ENCODE data around the gene NFKBIE. TPM values are rescaled to one million over a fixed set of nuclear protein-coding genes. Genes with fewer than 3 reads are reported as not detected.

The NFKBIE gene
- total and polyA plus RNA-seq, 2 donors (not counting 1 experiment from before 2014, with no cell fraction given), result 46.5 to 90.0 TPM

DNA sequence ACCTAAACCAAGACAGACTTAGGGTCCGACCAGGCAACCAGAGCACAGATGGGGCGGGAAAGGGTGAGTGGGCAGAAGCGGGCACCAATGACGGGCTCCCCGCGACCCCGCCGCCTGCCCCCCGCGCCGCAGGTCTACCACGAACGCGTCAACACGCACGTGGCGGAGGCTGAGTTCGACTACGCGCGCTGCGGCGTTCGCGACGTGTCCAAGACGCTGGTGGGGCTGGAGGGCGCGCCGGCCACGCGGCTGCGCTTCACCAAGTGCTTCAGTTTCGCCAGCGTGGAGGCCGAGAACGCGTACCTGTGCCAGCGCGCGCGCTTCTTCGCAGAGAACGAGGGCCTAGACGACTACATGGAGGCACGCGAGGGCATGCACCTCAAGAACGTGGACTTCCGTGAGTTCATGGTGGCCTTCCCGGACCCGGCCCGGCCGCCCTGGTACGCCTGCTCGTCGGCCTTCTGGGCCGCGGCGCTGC lies 10.0 kb upstream of the NFKBIE start:
- peaks cover 11 to 16% of the 10 kb centered on the region in 2 donors for H3K4me1 ChIP-seq (ENCODE audit: control insufficient read depth in 2 of 2, insufficient read depth in 2 of 2, low read length in 2 of 2)
- H3K4me3 ChIP-seq (ENCODE audit: control extremely low read depth in 1 of 5, extremely low read depth in 1 of 5, insufficient read depth in 1 of 5, low read depth in 2 of 5, low read length in 4 of 5), result peak overlapping the region in 2 of 5 experiments; percentile 25 to 36
- DNase-seq (no peak), ATAC-seq (ENCODE audit: low read depth) (no peak)
- H3K79me2 ChIP-seq (ENCODE audit: control insufficient read depth, insufficient read depth, low read length), result no peaks in the 10 kb centered on the region
- TF ChIP-seq EZH2 (IDR thresholded peaks at IDR 0.05; ENCODE audit: borderline replicate concordance, insufficient read depth, low read depth, low read length, poor library complexity, severe bottlenecking), result no peak
- WGBS (ENCODE audit: insufficient coverage), result 82% methylated on average over 59 of the region's 59 CpGs
- H3K27ac Mint-ChIP-seq, result no peak overlapping the region
- H3K27ac ChIP-seq (ENCODE audit: low read length in 2 of 2), result no peak overlapping the region
- H3K36me3 ChIP-seq (replicated peaks in 1 of 2; ENCODE audit: control extremely low read depth in 1 of 2, control insufficient read depth in 1 of 2, extremely low read depth in 1 of 2, insufficient read depth in 2 of 2, low read length in 1 of 2), result no peaks in the 10 kb centered on the region
- peaks cover 0 to 78% (median 37%) of the 10 kb centered on the region in 4 experiments for H3K27me3 ChIP-seq (replicated peaks in 1 of 4; ENCODE audit: control extremely low read depth in 1 of 4, control insufficient read depth in 3 of 4, insufficient read depth in 4 of 4, low read length in 3 of 4)
- peak overlapping the region; percentile 48 for H3K9ac ChIP-seq (ENCODE audit: low read length)
- H3K9me3 ChIP-seq (ENCODE audit: control extremely low read depth in 1 of 3, control insufficient read depth in 2 of 3, insufficient read depth in 1 of 3, low read length in 2 of 3), result peaks cover 0 to 10% (median 0%) of the 10 kb centered on the region in 3 donors
- no peaks in the 10 kb centered on the region for H4K20me1 ChIP-seq (ENCODE audit: control insufficient read depth, insufficient read depth, low read length, poor library complexity, severe bottlenecking)
- H3K27me3 Mint-ChIP-seq, result peaks cover 65% of the 10 kb centered on the region
- CTCF ChIA-PET, result interaction anchor here (0.7 to 1.5 kb wide), 4 partner anchors 8 to 179 kb away, joined by 3 to 4 read pairs (median 4); no protein-coding TSS in a partner anchor
- H2AFZ ChIP-seq (ENCODE audit: insufficient read depth, low read depth, low read length, poor library complexity, severe bottlenecking), result peak overlapping the region; percentile 56
- peak overlapping the region; percentile 77 for H3K4me2 ChIP-seq (replicated peaks; ENCODE audit: low read depth, low read length, poor library complexity, severe bottlenecking)
- intact Hi-C loops (cut with micrococcal nuclease), result no loop called here
- peak overlapping the region; percentile 50 for H3K4me3 Mint-ChIP-seq
- no peaks in the 10 kb centered on the region for H3K9me3 Mint-ChIP-seq (ENCODE audit: insufficient read depth)
- peaks cover 9% of the 10 kb centered on the region for H3K4me1 Mint-ChIP-seq
- POLR2A ChIA-PET, result interaction anchor here (0.7 kb wide), 1 partner anchor 8 kb away, joined by 4 read pairs; no protein-coding TSS in a partner anchor

DNA sequence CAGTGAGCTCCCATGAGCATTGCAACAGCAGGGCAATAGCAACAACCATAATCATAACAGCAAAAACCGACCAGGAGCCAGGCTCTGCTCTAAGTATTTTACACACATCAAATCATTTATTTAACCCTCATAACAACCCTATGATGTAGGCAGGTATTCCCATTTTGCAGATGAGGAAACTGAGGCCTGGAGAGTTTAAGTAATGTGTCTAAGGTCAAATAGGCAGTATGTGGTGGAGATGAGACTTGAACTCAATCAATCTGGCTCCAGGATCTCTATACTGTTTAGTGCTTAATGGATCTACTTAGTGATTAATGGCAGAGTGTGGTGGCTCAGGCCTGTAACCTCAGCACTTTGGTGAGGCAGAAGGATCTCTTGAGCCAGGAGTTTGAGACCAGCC lies 8.3 kb upstream of the NFKBIE start:
- Histone ChIP-seq H4K20me1 (ENCODE audit: control insufficient read depth, insufficient read depth, low read length, poor library complexity, severe bottlenecking) (no peaks in the 10 kb centered on the region), H3K4me3 (ENCODE audit: control extremely low read depth in 1 of 5, extremely low read depth in 1 of 5, insufficient read depth in 1 of 5, low read depth in 2 of 5, low read length in 4 of 5) (no peak overlapping the region), H3K27me3 (replicated peaks in 1 of 4; ENCODE audit: control extremely low read depth in 1 of 4, control insufficient read depth in 3 of 4, insufficient read depth in 4 of 4, low read length in 3 of 4) (peaks cover 0 to 79% (median 41%) of the 10 kb centered on the region in 4 experiments), H3K4me2 (replicated peaks; ENCODE audit: low read depth, low read length, poor library complexity, severe bottlenecking) (no peak overlapping the region), H3K9me3 (ENCODE audit: control extremely low read depth in 1 of 3, control insufficient read depth in 2 of 3, insufficient read depth in 1 of 3, low read length in 2 of 3) (peaks cover 0 to 10% (median 0%) of the 10 kb centered on the region in 3 donors), H3K36me3 (replicated peaks in 1 of 2; ENCODE audit: control extremely low read depth in 1 of 2, control insufficient read depth in 1 of 2, extremely low read depth in 1 of 2, insufficient read depth in 2 of 2, low read length in 1 of 2) (no peaks in the 10 kb centered on the region), H3K27ac (ENCODE audit: low read length in 2 of 2) (no peak overlapping the region), H3K9ac (ENCODE audit: low read length) (no peak overlapping the region), H2AFZ (ENCODE audit: insufficient read depth, low read depth, low read length, poor library complexity, severe bottlenecking) (no peak overlapping the region), H3K4me1 (ENCODE audit: control insufficient read depth in 2 of 2, insufficient read depth in 2 of 2, low read length in 2 of 2) (peaks cover 17 to 21% of the 10 kb centered on the region in 2 donors), H3K79me2 (ENCODE audit: control insufficient read depth, insufficient read depth, low read length) (no peaks in the 10 kb centered on the region)
- intact Hi-C loops (cut with micrococcal nuclease), result no loop called here
- no peak for ATAC-seq (ENCODE audit: low read depth)
- no peak for TF ChIP-seq EZH2 (IDR thresholded peaks at IDR 0.05; ENCODE audit: borderline replicate concordance, insufficient read depth, low read depth, low read length, poor library complexity, severe bottlenecking)
- TF ChIP-seq CTCF (IDR thresholded peaks at IDR 0.05), result no peak
- no peak for DNase-seq
- Mint-ChIP-seq H3K27ac (no peak overlapping the region), H3K27me3 (peaks cover 61% of the 10 kb centered on the region), H3K9me3 (ENCODE audit: insufficient read depth) (no peaks in the 10 kb centered on the region), H3K4me3 (no peak overlapping the region), H3K4me1 (peaks cover 20% of the 10 kb centered on the region)
- ChIA-PET CTCF (no interaction called here), POLR2A (no interaction called here)
- WGBS (ENCODE audit: insufficient coverage), result no CpG with 5 or more reads among the region's 1 CpG
